Measurements from ENCODE around the gene ADCY2. TPM values are rescaled to one million over a fixed set of nuclear protein-coding genes. Genes with fewer than 3 reads are reported as not detected.
A peak's percentile ranks its signal among the peaks of the same experiment; 100 is the strongest.

Gene ADCY2
- total and polyA plus RNA-seq, 2 experiments from 2014 or later: 23.8 to 74.9 TPM

DNA sequence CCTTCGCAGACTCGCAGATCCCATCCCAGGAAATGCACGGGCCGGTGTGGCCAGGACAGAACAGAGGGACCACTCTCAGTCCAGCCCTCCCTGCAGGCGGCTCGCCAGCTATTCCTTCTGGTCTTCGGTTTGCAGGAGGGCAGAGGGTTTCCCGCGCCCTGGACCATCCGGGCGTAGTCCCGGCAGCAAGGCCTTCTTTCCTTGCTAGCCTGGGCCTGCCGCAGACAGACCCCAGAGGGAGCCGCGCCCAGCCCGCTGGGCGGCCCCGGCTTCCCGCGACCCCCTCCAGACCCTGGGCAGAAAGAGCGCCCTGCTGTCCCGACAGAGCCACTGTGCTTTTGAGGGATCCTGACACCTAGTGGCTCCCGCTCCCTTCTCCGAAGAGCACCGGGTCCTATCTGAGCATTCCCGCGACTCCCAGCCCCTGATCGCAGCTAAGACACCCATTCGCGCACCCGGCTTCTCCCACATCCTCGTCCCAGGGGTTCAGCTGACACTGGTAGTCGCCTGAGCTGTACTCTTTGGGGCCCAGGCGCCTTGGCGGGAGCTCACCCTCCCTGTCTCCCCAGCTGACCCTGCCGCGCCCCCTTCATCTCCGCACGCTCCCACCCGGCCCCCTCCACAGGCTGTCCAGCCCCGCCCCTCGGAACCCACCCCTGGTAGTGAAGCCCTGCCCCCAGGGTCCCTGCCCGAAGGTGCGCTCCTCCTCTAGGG, 453.9 kb downstream of the ADCY2 start:
- Mint-ChIP-seq H3K9me3 (no peaks in the 10 kb centered on the region), H3K4me3 (peak overlapping the region; percentile 90), H3K4me1 (peaks cover 8% of the 10 kb centered on the region), H3K27ac (peak overlapping the region; percentile 52; the same call in 1 of the 2 replicates), H3K36me3 (ENCODE audit: low read depth) (no peaks in the 10 kb centered on the region; the same call in 2 of the 3 replicates), H3K27me3 (ENCODE audit: insufficient read depth, low read depth, poor library complexity) (peaks cover 12% of the 10 kb centered on the region)
- Histone ChIP-seq H3K36me3 (ENCODE audit: insufficient read depth) (no peaks in the 10 kb centered on the region), H3K27me3 (ENCODE audit: insufficient read depth) (peaks cover 18% of the 10 kb centered on the region), H3K79me2 (replicated peaks; ENCODE audit: insufficient read depth) (no peaks in the 10 kb centered on the region), H3K4me1 (ENCODE audit: insufficient read depth) (peaks cover 9% of the 10 kb centered on the region; the same call in 1 of the 2 replicates), H2AFZ (peak overlapping the region; percentile 96), H3F3A (replicated peaks; ENCODE audit: low read depth) (0 out of 2 replicates have a peak, but pooled peaks cover 4% of the 10 kb centered on the region), H4K20me1 (replicated peaks; ENCODE audit: insufficient read depth) (no peaks in the 10 kb centered on the region), H3K9me2 (ENCODE audit: insufficient read depth) (0 out of 2 replicates have a peak, but pooled peaks cover 9% of the 10 kb centered on the region), H3K27ac (ENCODE audit: low read depth) (no peak overlapping the region), H3K4me2 (peak overlapping the region; percentile 93), H3K4me3 (peak overlapping the region; percentile 76)
- ATAC-seq (peak; percentile 57), DNase-seq (ENCODE audit: low spot score) (peak; percentile 79)
- TF ChIP-seq STAT1 (IDR thresholded peaks at IDR 0.05; ENCODE audit: unreplicated experiment) (no peak), EZH2 (IDR thresholded peaks at IDR 0.05; ENCODE audit: low read depth, unreplicated experiment) (no peak), POLR2AphosphoS5 (IDR thresholded peaks at IDR 0.05; ENCODE audit: low read depth) (0 out of 2 replicates have a peak, but pooled peaks have one; percentile 24), EZH2phosphoT487 (IDR thresholded peaks at IDR 0.05; ENCODE audit: unreplicated experiment) (no peak)
- TF ChIP-seq, protein P1, sequence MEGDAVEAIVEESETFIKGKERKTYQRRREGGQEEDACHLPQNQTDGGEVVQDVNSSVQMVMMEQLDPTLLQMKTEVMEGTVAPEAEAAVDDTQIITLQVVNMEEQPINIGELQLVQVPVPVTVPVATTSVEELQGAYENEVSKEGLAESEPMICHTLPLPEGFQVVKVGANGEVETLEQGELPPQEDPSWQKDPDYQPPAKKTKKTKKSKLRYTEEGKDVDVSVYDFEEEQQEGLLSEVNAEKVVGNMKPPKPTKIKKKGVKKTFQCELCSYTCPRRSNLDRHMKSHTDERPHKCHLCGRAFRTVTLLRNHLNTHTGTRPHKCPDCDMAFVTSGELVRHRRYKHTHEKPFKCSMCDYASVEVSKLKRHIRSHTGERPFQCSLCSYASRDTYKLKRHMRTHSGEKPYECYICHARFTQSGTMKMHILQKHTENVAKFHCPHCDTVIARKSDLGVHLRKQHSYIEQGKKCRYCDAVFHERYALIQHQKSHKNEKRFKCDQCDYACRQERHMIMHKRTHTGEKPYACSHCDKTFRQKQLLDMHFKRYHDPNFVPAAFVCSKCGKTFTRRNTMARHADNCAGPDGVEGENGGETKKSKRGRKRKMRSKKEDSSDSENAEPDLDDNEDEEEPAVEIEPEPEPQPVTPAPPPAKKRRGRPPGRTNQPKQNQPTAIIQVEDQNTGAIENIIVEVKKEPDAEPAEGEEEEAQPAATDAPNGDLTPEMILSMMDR (conservative IDR thresholded peaks at IDR 0.05; ENCODE audit: low read depth in 2 of 2): peak; percentile 27 to 68; a peak in 3 of 4 replicates

DNA sequence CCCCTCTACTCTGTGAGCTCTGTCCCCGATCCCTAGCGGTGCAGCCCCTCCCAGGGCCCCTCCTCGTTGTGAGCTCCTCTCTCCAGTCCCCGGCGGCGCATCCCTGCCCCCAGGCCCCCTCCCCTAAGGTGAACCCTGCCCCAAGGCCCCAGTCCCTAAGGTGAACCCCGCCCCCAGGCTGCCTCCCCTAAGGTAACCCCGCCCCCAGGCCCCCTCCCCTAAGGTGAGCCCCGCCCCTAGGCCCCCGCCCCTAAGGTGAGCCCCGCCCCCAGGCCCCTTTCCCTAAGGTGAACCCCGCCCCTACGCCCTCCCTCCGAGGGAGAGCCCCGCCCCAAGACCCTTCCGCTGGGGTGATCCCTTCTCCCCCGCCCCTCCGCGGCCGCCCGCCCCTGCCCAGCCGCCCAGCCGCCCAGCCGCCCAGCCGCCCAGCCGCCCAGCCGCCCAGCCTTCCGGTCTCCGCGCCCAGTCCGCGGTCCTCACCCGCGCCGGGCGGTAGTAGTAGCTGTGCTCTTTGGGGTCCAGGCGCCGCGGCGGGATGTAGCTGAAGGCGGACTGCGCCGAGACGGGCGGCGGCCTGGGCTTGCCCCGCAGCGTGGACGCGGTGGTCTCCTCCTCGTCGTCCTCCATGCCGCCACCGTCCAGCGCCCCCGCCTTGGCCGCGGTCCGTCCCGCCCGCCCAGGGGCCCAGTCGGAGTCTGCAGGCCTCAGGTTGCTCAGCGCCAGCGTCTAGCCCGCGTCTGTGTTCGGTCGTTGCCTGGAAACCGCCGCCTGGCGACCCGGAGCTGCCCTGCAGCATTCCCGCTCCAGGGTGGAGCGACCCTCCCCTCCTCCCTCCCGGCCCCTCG, 454.7 kb downstream of the ADCY2 start, which contains the start of gene CFAP90:
TSS of gene CFAP90 (minus strand) at position 739 of the 845 bp plus-strand sequence. CDS start at position 627, 112 bp downstream.
- Histone ChIP-seq H3F3A (replicated peaks; ENCODE audit: low read depth) (0 out of 2 replicates have a peak, but pooled peaks cover 4% of the 10 kb centered on the region), H2AFZ (peak within 1 kb of the TSS; percentile 99), H4K20me1 (replicated peaks; ENCODE audit: insufficient read depth) (no peaks in the 10 kb centered on the region), H3K4me3 (peak within 1 kb of the TSS; percentile 79), H3K4me2 (peak within 1 kb of the TSS; percentile 93), H3K27ac (ENCODE audit: low read depth) (no peak within 1 kb of the TSS), H3K27me3 (ENCODE audit: insufficient read depth) (peaks cover 18% of the 10 kb centered on the region), H3K9me2 (ENCODE audit: insufficient read depth) (0 out of 2 replicates have a peak, but pooled peaks cover 9% of the 10 kb centered on the region), H3K4me1 (ENCODE audit: insufficient read depth) (peaks cover 9% of the 10 kb centered on the region; the same call in 1 of the 2 replicates), H3K36me3 (ENCODE audit: insufficient read depth) (no peaks in the 10 kb centered on the region), H3K79me2 (replicated peaks; ENCODE audit: insufficient read depth) (no peaks in the 10 kb centered on the region)
- H3K4me1 Mint-ChIP-seq: peaks cover 8% of the 10 kb centered on the region
- DNase-seq (ENCODE audit: low spot score) (peak; percentile 96), ATAC-seq (peak; percentile 80)
- TF ChIP-seq, protein P1 (conservative IDR thresholded peaks at IDR 0.05; ENCODE audit: low read depth in 2 of 2): peak; percentile 35 to 41; a peak in 3 of 4 replicates
- TF ChIP-seq CREB1 (CRISPR knock-in tag; IDR thresholded peaks at IDR 0.05; ENCODE audit: low read depth) (peak; percentile 11; the same call in 1 of the 2 replicates), POLR2AphosphoS5 (IDR thresholded peaks at IDR 0.05; ENCODE audit: low read depth) (peak; percentile 32; the same call in 1 of the 2 replicates), JUNB (IDR thresholded peaks at IDR 0.05; ENCODE audit: unreplicated experiment) (peak; percentile 52)
- TF ChIP-seq, protein P2, sequence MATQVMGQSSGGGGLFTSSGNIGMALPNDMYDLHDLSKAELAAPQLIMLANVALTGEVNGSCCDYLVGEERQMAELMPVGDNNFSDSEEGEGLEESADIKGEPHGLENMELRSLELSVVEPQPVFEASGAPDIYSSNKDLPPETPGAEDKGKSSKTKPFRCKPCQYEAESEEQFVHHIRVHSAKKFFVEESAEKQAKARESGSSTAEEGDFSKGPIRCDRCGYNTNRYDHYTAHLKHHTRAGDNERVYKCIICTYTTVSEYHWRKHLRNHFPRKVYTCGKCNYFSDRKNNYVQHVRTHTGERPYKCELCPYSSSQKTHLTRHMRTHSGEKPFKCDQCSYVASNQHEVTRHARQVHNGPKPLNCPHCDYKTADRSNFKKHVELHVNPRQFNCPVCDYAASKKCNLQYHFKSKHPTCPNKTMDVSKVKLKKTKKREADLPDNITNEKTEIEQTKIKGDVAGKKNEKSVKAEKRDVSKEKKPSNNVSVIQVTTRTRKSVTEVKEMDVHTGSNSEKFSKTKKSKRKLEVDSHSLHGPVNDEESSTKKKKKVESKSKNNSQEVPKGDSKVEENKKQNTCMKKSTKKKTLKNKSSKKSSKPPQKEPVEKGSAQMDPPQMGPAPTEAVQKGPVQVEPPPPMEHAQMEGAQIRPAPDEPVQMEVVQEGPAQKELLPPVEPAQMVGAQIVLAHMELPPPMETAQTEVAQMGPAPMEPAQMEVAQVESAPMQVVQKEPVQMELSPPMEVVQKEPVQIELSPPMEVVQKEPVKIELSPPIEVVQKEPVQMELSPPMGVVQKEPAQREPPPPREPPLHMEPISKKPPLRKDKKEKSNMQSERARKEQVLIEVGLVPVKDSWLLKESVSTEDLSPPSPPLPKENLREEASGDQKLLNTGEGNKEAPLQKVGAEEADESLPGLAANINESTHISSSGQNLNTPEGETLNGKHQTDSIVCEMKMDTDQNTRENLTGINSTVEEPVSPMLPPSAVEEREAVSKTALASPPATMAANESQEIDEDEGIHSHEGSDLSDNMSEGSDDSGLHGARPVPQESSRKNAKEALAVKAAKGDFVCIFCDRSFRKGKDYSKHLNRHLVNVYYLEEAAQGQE (IDR thresholded peaks at IDR 0.05; ENCODE audit: unreplicated experiment): no peak
- peak within 1 kb of the TSS; percentile 90 for H3K4me3 Mint-ChIP-seq
- H3K9me3 Mint-ChIP-seq: no peaks in the 10 kb centered on the region
- peaks cover 12% of the 10 kb centered on the region for H3K27me3 Mint-ChIP-seq (ENCODE audit: insufficient read depth, low read depth, poor library complexity)
- no peaks in the 10 kb centered on the region; the same call in 2 of the 3 replicates for H3K36me3 Mint-ChIP-seq (ENCODE audit: low read depth)
- peak within 1 kb of the TSS; percentile 52; the same call in 1 of the 2 replicates for H3K27ac Mint-ChIP-seq

All from GM23338 (cell line).